Measurements from ENCODE around the gene RB1. TPM values are rescaled to one million over a fixed set of nuclear protein-coding genes. Genes with fewer than 3 reads are reported as not detected.

RB1 gene
- total RNA-seq, 1 donor from 2014 or later: 10.6 TPM

- H3K4me1 ChIP-seq: no peaks in the 10 kb centered on the region
- intact Hi-C loops (cut with DNase I): no loop called here
- no peak for TF ChIP-seq CTCF (IDR thresholded peaks at IDR 0.05)
- H3K9me3 ChIP-seq: no peaks in the 10 kb centered on the region
- no peak for DNase-seq (ENCODE audit: low spot score in 2 of 2)
- no peaks in the 10 kb centered on the region for H3K27me3 ChIP-seq
- H3K36me3 ChIP-seq: no peaks in the 10 kb centered on the region
- H3K4me3 ChIP-seq: no peak overlapping the region
- no peak overlapping the region for H3K27ac ChIP-seq
Observed at GRCh38 chr13:48488995-48489394, 185.4 kb downstream of the RB1 start.

- DNase-seq (ENCODE audit: low spot score in 2 of 2): no peak
- no peak for TF ChIP-seq CTCF (IDR thresholded peaks at IDR 0.05)
- Histone ChIP-seq H3K4me3 (no peak overlapping the region), H3K36me3 (no peaks in the 10 kb centered on the region), H3K9me3 (no peaks in the 10 kb centered on the region), H3K27me3 (no peaks in the 10 kb centered on the region), H3K4me1 (no peaks in the 10 kb centered on the region), H3K27ac (no peak overlapping the region)
- intact Hi-C loops (cut with DNase I): no loop called here
Observed at GRCh38 chr13:48489666-48490065, 186.1 kb downstream of the RB1 start.

- no peak for DNase-seq (ENCODE audit: low spot score in 2 of 2)
- TF ChIP-seq CTCF (IDR thresholded peaks at IDR 0.05): no peak
Observed at GRCh38 chr13:48490241-48490640, 186.7 kb downstream of the RB1 start.

GRCh38 chr13:48491423-48492095, 188.0 kb downstream of the RB1 start:
- H3K4me1 ChIP-seq: no peaks in the 10 kb centered on the region
- no peaks in the 10 kb centered on the region for H3K27me3 ChIP-seq
- TF ChIP-seq CTCF (IDR thresholded peaks at IDR 0.05): no peak
- peak overlapping the region; percentile 28 to 50 for H3K27ac ChIP-seq
- intact Hi-C loops (cut with DNase I): no loop called here
- H3K4me3 ChIP-seq: peak overlapping the region in 1 of 2 donors; percentile 8
- H3K36me3 ChIP-seq: no peaks in the 10 kb centered on the region
- no peak for DNase-seq (ENCODE audit: low spot score in 2 of 2)
- H3K9me3 ChIP-seq: no peaks in the 10 kb centered on the region

More at GRCh38 chr13:48490241-48490640, 186.7 kb downstream of the RB1 start:
- Histone ChIP-seq H3K4me3 (no peak overlapping the region), H3K4me1 (no peaks in the 10 kb centered on the region), H3K9me3 (no peaks in the 10 kb centered on the region), H3K36me3 (no peaks in the 10 kb centered on the region), H3K27me3 (no peaks in the 10 kb centered on the region), H3K27ac (no peak overlapping the region)
- intact Hi-C loops (cut with DNase I): no loop called here

GRCh38 chr13:48492096-48492440, 188.5 kb downstream of the RB1 start:
- no peak for TF ChIP-seq CTCF (IDR thresholded peaks at IDR 0.05)
- Histone ChIP-seq H3K9me3 (no peaks in the 10 kb centered on the region), H3K27ac (peak overlapping the region; percentile 28 to 50), H3K4me1 (no peaks in the 10 kb centered on the region), H3K36me3 (no peaks in the 10 kb centered on the region), H3K4me3 (peak overlapping the region in 1 of 2 donors; percentile 8), H3K27me3 (no peaks in the 10 kb centered on the region)
- DNase-seq (ENCODE audit: low spot score in 2 of 2): no peak
- intact Hi-C loops (cut with DNase I): no loop called here
